Tibial nerve (tissue), 4 donors: ENCODE measurements around the gene RPTOR. TPM values are rescaled to one million over a fixed set of nuclear protein-coding genes. Genes with fewer than 3 reads are reported as not detected.
A peak's percentile ranks its signal among the peaks of the same experiment; 100 is the strongest.

Experiments used
- DNase-seq, 2 donors: peaks; one replicate each; pipeline ENCODE4 v3.0.0-alpha.2; 2019; ENCODE audit warnings: low spot score in 2 of 2
- H3K27ac ChIP-seq, 4 donors: fragments of 200-600 bp; sonication (generic) in 3 of 4; one replicate each; pipeline ENCODE4 v1.5.1; 2017 to 2019; ENCODE audit warnings: mild to moderate bottlenecking in 1 of 4
- H3K27me3 ChIP-seq, 2 donors: fragments of 200-600 bp; sonication (generic) in 1 of 2; one replicate each; pipeline versions ENCODE4 v1.5.1 to v1.6.0; 2017 to 2019
- H3K36me3 ChIP-seq, 3 donors: fragments of 200-600 bp; sonication (generic); one replicate each; pipeline ENCODE4 v1.5.1; 2018 to 2019
- H3K4me1 ChIP-seq, 4 donors: fragments of 200-600 bp; sonication (generic) in 3 of 4; one replicate each; pipeline ENCODE4 v1.5.1; 2017 to 2019
- H3K4me3 ChIP-seq, 4 donors: fragments of 200-600 bp; sonication (generic) in 3 of 4; one replicate each; pipeline ENCODE4 v1.5.1; 2017 to 2019; ENCODE audit warnings: mild to moderate bottlenecking in 1 of 4, moderate library complexity in 1 of 4
- H3K9me3 ChIP-seq, 4 donors: fragments of 200-600 bp; sonication (generic) in 3 of 4; one replicate each; pipeline ENCODE4 v1.5.1; 2017 to 2019
- CTCF ChIP-seq, 5 experiments: fragments of 200-600 bp in 3 of 5; fragments of 450-650 bp in 2 of 5; sonication (generic) in 3 of 5; IDR thresholded peaks; one replicate each; pipeline ENCODE4 v1.5.1; 2016 to 2019; ENCODE audit warnings: antibody characterized with exemption in 5 of 5, mild to moderate bottlenecking in 3 of 5, moderate library complexity in 2 of 5
- EP300 ChIP-seq, 2 donors: sonication (generic); formaldehyde crosslinking; IDR thresholded peaks; one replicate each; pipeline ENCODE4 v1.6.1; 2017; ENCODE audit warnings: antibody characterized with exemption in 2 of 2, mild to moderate bottlenecking in 1 of 2
- POLR2A ChIP-seq, 2 donors: fragments of 450-650 bp; IDR thresholded peaks; one replicate each; pipeline ENCODE4 v1.6.1; 2017; ENCODE audit warnings: antibody characterized with exemption in 2 of 2, mild to moderate bottlenecking in 2 of 2, moderate library complexity in 2 of 2
- WGBS, 2 donors: methylation state at CpG; one replicate each; pipeline ENCODE4 v1.1.5; 2018; 5-methylcytosine and 5-hydroxymethylcytosine counted together
- total RNA-seq, 4 donors: library from RNA; depleted of rRNA; stranded (reverse); fragments of >200 nt; gene quantifications; one replicate each; pipeline ENCODE4 v1.1.0, GENCODE V29; 2016

RPTOR gene
- total RNA-seq, 4 donors from 2014 or later, result 34.7 to 56.4 (median 40.1) TPM

- 95 to 99% methylated on average over 13 of the region's 13 CpGs for WGBS, 2 donors
- peaks cover 0 to 7% (median 0%) of the 10 kb centered on the region in 3 donors for H3K36me3 ChIP-seq
- H3K27ac ChIP-seq, result no peak overlapping the region
- no peaks in the 10 kb centered on the region for H3K27me3 ChIP-seq
- no peaks in the 10 kb centered on the region for H3K9me3 ChIP-seq
- no peak for DNase-seq
- TF ChIP-seq EP300 (IDR thresholded peaks at IDR 0.05) (no peak), POLR2A (IDR thresholded peaks at IDR 0.05) (no peak), CTCF (IDR thresholded peaks at IDR 0.05) (no peak)
- H3K4me1 ChIP-seq, result peaks cover 0 to 25% (median 12%) of the 10 kb centered on the region in 4 donors
- H3K4me3 ChIP-seq, result no peak overlapping the region
Observed at GRCh38 chr17:80778716-80779115, 234.1 kb downstream of the RPTOR start.

GRCh38 chr17:80779336-80779735 is 234.7 kb downstream of the RPTOR start:
- Histone ChIP-seq H3K36me3 (peaks cover 0 to 7% (median 0%) of the 10 kb centered on the region in 3 donors), H3K4me1 (peaks cover 0 to 24% (median 11%) of the 10 kb centered on the region in 4 donors), H3K4me3 (no peak overlapping the region), H3K9me3 (no peaks in the 10 kb centered on the region), H3K27me3 (no peaks in the 10 kb centered on the region), H3K27ac (no peak overlapping the region)
- DNase-seq, result no peak
- TF ChIP-seq EP300 (IDR thresholded peaks at IDR 0.05), result no peak
- WGBS, 2 donors, result 95 to 96% methylated on average over 24 of the region's 24 CpGs

GRCh38 chr17:80779961-80780380 is 235.3 kb downstream of the RPTOR start:
- 71 to 75% methylated on average over 16 of the region's 16 CpGs for WGBS, 2 donors
- H3K27ac ChIP-seq, result no peak overlapping the region
- no peak overlapping the region for H3K4me3 ChIP-seq
- TF ChIP-seq POLR2A (IDR thresholded peaks at IDR 0.05) (no peak), CTCF (IDR thresholded peaks at IDR 0.05) (no peak), EP300 (IDR thresholded peaks at IDR 0.05) (peak in 1 of 2 donors; percentile 85)
- H3K9me3 ChIP-seq, result no peaks in the 10 kb centered on the region
- peaks cover 0 to 24% (median 8%) of the 10 kb centered on the region in 4 donors for H3K4me1 ChIP-seq
- peaks cover 0 to 7% (median 0%) of the 10 kb centered on the region in 3 donors for H3K36me3 ChIP-seq
- peak in 1 of 2 donors; percentile 48 for DNase-seq
- no peaks in the 10 kb centered on the region for H3K27me3 ChIP-seq

GRCh38 chr17:80780381-80781198 is 236.0 kb downstream of the RPTOR start:
- Histone ChIP-seq H3K27ac (peak overlapping the region in 1 of 4 donors; percentile 18), H3K27me3 (no peaks in the 10 kb centered on the region), H3K9me3 (no peaks in the 10 kb centered on the region), H3K36me3 (peaks cover 0 to 7% (median 0%) of the 10 kb centered on the region in 3 donors), H3K4me1 (peaks cover 0 to 24% (median 8%) of the 10 kb centered on the region in 4 donors), H3K4me3 (no peak overlapping the region)
- no peak for DNase-seq
- TF ChIP-seq POLR2A (IDR thresholded peaks at IDR 0.05) (no peak), EP300 (IDR thresholded peaks at IDR 0.05) (no peak), CTCF (IDR thresholded peaks at IDR 0.05) (no peak)
- 69 to 72% methylated on average over 18 to 19 of the region's 19 CpGs for WGBS, 2 donors

- H3K9me3 ChIP-seq, result no peaks in the 10 kb centered on the region
- H3K36me3 ChIP-seq, result peaks cover 0 to 7% (median 0%) of the 10 kb centered on the region in 3 donors
- WGBS, 2 donors, result 80 to 82% methylated on average over 13 of the region's 13 CpGs
- H3K27me3 ChIP-seq, result no peaks in the 10 kb centered on the region
- peaks cover 0 to 24% (median 8%) of the 10 kb centered on the region in 4 donors for H3K4me1 ChIP-seq
- TF ChIP-seq POLR2A (IDR thresholded peaks at IDR 0.05) (no peak), EP300 (IDR thresholded peaks at IDR 0.05) (no peak), CTCF (IDR thresholded peaks at IDR 0.05) (no peak)
- DNase-seq, result no peak
- H3K4me3 ChIP-seq, result no peak overlapping the region
- peak overlapping the region in 1 of 4 donors; percentile 18 for H3K27ac ChIP-seq
Observed at GRCh38 chr17:80781211-80781610, 236.6 kb downstream of the RPTOR start.
